HG03575 (cell line): Measurements from ENCODE around the gene FCRL3.

Experiments used
- ATAC-seq: cut with Tn5 transposase; IDR thresholded peaks from one replicate; pipeline ENCODE4 v1.9.1; 2021; ENCODE audit not compliant: unreplicated experiment, insufficient number of reproducible peaks, low FRiP score; ENCODE audit errors: extremely low read depth

The FCRL3 gene

DNA sequence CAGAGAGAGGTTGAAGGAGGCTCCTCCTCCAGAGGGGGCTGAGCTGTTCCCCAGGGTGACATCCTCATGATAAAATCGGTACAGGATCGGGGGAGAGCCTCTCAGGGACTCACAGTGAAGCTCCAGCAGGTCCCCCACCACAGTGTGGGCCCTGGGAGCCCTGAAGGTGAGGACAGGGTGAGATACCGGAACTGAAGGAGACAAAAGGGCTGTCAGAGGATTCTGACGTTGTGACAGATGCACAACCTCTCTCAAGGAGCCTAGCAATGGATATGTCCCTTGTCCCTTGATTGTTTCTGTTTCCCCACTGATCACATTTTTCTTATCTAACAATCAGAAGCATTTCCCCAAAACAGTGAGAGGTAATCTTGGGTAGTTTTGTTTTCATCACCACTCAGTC is 5.2 kb downstream of the FCRL3 start:
- no peak for ATAC-seq

DNA sequence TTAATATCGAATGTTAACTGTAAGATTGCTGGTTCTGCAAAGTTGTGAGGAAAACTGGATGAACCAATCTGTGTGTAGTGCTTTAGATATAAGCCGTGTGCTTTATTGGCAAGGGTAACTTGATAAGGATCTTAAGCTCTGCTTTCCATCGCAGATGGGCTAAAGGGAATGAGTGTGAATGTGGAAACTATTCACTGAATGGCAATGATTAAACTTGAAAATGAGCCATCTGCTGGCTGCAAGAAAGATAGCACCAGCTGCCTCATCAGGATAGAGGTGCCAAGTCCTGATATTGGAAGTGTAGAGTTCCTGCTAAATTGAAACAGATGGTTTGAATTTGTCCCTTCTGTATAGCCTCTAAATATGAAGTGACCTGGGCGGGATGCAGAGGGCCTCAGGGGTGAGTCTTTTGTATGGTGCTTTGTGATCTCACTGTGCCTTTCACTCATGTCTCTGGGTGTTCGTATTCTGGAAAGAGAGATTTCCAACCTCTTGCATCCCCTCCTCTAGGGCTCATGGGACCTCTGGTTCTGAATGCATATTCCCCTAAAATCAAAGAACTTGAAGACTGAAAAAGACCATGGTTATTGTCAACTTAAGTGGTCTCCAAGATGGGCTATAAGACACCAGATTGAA is 9.2 kb downstream of the FCRL3 start:
- no peak for ATAC-seq

DNA sequence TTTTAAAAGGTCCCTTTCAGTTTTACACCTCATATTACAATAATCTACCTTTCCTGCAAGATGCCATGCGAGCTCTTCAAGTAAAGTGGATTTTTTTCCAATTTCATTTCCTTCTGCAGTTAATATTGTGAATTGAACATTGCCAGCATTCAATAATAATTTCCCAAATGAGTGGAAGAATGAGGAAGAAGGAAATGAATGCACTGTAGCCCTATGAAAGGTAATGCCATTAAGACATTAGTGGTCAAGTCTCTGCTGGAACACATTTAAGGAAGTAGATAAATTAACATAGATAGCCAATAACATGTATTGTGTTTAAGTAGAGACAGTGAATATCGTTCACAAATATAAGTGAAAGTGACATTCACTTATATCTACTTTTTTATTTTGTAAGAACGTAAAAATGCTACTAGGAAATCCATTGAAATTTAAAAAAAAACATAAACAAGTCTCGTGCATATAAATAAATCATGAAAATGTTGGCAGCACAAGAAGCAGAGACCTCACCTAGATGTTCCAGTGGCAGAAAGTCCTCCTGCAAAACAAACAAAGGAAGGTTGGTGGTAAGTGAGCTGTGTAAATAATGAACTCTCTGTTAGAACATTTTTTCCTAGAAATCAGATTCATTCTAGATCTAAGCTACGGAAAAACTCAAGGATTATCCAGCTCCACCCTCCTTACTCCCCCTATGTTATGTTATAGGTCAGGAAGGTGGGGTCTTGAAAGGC is 17.7 kb downstream of the FCRL3 start:
- ATAC-seq = no peak

DNA sequence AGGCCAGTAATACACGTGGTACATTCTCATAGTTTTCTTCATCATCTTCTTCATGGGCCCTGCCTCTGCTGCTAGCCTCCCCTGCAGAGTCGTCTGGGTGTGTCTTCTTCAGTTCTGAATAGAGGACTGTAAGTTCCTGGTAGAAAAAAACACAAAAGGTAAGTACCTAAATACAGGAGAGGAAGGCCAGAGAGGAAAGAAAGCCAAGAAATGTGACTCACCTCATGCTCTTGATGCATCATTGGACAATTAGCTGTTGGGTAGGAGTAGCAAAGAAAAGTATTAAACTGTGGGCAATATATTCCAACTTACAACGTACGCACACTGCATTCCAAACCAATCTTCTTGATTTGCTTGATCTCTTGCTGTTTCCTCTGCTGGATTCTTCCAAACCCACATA is 21.8 kb downstream of the FCRL3 start:
- no peak for ATAC-seq

DNA sequence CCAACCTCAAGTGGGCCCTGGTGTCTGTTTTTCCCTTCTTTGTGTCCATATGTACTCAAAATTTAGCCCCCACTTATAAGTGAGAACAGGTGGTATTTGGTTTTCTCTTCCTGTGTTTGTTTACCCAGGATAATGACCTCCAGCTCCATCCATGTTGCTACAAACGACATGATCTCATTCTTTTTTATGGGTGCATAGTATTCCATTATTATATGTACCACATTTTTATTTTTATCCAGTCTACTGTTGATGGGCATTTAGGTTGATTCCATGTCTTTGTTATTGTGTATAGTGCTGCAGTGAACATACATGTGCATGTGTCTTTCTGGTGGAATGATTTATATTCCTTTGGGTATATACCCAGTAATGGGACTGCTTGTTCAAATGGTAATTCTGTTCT is 27.6 kb downstream of the FCRL3 start:
- ATAC-seq = no peak

DNA sequence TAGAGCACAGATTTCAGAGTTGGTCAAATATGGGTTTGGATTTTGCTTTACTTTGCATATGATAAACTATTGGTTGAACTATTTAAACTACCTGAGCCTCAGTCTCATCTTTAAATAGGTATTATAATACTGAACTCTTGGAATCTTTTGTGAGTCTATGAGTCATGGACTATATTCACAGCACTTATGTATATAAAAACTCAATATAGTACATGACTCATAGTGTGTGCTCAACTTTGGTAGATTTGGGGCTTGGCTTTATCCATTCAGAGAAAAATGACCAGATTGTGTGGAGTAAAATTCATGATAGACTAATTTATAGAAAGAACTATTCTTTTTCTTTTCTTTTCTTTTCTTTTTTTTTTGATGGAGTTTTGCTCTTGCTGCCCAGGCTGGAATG is 28.7 kb downstream of the FCRL3 start:
- ATAC-seq = no peak

DNA sequence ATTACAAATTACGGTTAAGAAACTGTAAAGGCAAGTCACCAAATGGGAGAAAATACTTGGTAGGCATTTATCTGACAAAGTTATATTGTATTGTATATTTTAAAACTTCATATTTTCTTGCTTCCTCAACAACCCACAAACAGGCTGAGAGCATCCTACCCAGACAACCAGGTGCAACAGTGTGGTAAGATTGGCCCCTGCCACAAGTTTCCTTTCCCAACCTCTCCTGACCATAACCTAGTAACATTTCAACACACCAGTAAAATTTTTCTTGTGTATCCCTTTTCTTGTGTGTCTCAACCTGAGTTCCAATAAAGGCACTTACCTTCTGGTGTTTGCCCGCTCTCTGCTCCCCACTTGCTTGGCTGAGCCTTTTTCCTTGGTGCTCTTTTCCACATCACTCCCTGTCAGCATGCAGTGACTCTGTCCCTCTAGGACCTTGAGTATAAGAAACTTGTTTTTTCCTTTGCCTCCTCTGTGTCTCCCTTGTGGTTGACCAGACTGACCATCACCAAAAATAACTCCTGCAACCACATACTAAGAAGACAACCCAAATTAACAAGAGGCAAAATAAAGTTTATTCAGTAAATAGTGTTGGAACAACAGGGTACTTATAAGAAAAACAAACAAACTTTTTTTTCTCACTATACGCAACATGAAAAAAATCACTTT is 40.9 kb downstream of the FCRL3 start:
- ATAC-seq = no peak

DNA sequence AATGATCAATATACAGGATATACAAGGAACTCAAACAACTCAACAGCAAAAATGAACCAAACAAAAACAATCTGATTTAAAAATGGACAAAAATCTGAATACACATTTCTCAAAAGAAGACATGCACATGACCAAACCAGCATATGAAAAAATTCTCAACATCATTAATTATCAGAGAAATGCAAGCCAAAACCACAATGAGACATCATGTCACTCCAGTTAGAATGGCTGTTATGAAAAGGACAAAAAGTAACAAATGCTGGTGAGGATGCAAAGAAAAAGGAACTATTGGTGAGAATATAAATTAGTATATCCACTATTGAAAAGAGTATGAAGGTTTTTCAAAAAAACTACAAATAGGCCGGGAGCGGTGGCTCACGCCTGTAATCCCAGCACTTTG is 42.0 kb downstream of the FCRL3 start:
- no peak for ATAC-seq

DNA sequence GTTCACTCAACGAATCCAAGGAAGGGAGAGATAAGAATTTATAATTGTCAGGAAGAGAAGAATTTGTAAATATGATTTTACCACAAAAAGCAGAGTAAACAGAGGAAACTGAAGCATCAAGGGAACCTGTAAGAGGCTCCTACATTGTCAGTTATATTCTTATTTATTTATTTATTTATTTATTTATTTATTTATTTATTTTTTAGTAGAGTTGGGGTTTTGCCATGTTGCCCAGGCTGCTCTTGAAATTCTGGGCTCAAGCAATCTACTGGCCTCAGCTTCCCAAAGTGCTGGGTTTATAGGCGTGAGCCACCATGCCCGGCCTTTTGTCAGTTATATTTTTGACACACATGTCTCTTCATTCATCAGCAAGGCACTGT is 47.1 kb downstream of the FCRL3 start:
- no peak for ATAC-seq

DNA sequence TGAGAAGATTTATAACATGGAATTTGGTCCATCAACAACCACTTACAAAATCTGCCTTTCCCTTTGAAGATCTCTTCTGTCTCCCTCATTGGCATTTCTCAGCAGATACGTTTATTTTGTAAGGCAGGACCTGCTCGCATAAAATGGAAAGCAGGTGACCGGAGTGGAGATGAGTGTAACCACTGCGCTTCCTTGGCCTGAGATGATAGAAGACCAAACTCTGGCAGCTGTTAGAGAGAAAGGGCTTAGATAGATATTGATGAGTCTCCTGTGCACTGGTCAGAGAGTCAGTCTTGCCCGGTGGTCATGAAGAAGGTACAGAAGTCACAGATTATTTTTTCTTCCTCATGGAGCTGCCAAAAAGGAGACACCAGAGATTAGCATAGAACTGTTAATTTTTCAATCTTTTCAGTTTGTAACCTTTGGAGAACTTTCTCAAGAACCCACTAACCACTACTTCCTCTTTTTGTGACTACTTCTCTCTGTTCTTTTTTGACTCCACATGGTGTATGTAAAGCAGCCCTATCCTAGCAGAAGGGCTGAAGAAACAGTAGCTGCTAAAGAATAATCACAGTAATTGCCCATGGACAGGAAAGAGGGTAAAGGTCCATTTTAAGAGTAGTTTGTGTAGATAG is 47.6 kb downstream of the FCRL3 start:
- peak; percentile 95 for ATAC-seq

DNA sequence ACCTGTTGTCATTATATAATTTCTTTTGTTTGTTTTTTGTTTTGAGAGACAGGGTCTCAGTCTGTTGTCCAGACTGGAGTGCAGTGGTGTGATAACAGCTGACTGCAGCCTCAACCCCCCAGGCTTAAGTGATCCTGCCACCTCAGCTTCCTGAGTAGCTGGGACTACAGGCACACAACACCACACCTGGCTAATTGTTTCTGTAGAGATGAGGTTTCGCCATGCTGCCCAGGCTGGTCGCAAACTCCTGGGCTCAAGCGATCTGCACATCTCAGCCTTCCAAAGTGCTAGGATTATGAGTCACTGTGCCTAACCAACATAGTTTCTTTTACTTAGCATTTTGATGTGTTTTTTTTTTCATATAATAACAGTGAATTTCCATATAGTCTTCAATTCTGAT is 52.3 kb downstream of the FCRL3 start:
- no peak for ATAC-seq

DNA sequence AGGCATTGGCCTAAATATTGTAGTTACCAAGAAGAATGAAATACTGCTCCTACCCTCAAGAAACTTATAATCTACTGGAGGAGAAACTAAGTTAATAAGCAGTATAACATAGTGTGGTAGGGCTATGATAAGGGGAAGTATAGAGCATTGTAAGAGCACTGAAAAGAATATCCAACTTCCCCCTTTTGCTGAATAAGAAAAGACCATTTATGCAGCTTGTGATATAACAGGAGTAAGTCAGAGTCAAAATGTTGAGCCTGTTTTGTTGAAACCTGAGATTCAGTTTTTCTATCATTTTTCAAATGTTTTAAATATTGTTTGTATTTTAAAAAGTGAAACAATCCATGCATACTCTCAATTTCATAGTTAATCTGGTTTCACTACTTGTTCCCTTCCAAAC is 54.4 kb downstream of the FCRL3 start:
- no peak for ATAC-seq

DNA sequence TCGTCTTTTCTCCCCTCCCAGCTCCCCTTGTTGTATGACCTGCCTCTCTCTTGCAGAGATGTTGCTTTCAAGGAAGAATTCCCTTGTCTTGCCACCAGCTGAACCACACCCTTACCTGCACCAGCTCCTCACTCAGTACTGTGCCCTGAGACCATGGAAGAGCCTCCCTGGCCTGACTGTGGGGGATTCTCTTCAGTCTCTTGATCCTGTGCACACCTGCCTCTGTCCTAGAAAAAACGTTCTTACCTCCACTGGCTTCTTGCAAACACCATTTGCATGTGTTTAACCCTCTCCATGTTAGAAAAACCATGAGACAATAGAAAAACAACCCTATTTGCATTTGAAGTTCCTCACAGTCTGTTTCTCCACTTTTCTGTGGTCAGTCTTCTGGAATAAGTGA is 59.4 kb downstream of the FCRL3 start:
- ATAC-seq = no peak

DNA sequence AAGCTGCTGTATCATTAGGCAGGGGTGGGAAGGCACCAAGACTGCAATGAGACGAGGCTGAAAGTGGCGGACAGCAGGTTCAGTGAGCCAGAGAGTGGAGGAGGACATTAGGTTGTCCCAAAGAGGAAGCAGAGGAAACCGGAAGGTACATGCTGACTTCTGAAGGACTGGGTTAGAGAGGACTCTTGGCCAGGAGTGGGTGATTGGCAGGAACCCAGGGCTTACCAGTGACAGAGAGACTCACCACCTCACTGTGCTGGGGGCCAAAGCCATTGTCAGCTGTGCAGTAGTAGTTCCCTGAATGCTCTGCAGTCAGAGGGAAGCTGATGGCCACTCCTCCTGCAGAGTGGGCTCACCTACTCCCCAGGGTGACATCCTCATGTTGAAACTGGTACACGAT is 60.8 kb downstream of the FCRL3 start:
- ATAC-seq = no peak

DNA sequence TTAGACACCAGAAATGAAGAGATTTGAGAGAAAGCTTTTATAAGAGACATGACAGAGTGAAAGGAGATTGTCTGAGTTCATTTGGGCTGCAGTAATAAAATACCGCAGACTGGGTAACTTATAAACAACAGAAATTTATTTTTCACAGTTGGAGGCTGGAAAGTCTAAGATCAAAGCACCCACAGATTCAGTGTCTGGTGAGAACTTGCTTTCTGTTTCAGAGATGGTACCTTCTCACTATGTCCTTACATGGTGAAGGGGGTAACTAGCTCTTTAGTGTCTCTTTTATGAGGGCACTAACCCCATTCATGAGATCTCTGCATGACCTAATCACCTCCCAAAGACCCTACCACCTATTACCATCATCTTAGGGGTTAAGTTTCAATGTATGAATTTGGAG is 71.8 kb downstream of the FCRL3 start:
- ATAC-seq = no peak
